ENCODE results near the gene HDLBP. TPM values are rescaled to one million over a fixed set of nuclear protein-coding genes. Genes with fewer than 3 reads are reported as not detected.

Gene HDLBP
- total and polyA plus RNA-seq, 10 of the 15 experiments (the other 5 are each of a cell fraction or from before 2014, with no cell fraction given), result 19.5 to 383 (median 249) TPM

DNA sequence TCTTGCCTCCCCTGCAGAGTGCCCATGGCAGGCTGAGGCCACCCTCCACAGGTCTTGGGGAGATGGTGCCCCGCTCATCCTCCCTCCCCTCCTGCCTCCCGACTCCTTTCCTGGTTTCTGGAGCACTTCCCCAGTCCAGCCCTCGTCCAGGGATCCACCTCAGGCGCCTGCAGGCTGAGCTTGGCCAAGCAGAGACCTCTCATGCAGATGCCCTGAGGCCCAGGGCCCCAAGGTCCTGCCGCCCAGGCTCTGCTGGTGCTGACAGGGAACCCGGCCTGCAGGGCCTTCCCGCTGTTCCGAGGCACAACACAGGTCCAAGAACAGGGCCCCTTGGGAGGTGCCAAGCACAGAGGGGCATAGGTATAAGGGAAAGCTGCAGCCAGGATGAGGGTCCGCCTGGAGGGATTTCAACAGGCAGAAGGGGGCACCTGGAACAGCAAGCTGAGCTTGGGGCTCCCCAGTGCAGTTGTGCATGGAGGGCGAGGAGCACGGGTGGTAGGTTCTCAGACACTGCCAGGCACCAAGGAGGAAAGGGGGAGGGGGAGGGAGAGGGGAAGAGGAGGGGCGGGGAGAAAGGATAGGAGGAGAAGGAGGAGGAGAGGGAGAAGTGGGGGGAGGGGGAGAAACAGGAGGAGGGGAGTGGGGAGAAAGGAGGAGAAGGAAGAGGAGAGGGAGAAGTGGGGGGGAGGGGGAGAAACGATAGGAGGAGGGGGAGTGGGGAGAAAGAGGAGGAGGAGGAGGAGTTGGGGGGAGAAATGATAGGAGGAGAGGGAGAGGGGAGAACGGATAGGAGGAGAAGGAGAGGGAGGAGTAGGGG, 128.2 kb downstream of the HDLBP start:
- Histone ChIP-seq H3K4me3 (no peak overlapping the region), H3K27ac (ENCODE audit: control insufficient read depth, insufficient read depth) (no peak overlapping the region), H3K27me3 (replicated peaks in 1 of 2; ENCODE audit: control insufficient read depth in 2 of 2, insufficient read depth in 2 of 2, low read length in 1 of 2) (no peaks in the 10 kb centered on the region), H3K9me3 (replicated peaks; ENCODE audit: control insufficient read depth, insufficient read depth, low read length) (no peaks in the 10 kb centered on the region), H3K36me3 (ENCODE audit: control insufficient read depth in 2 of 2, insufficient read depth in 2 of 2, low read length in 1 of 2) (no peaks in the 10 kb centered on the region; a peak in 1 of 4 replicates), H3K4me2 (ENCODE audit: control insufficient read depth, insufficient read depth) (no peak overlapping the region), H3K9ac (ENCODE audit: control insufficient read depth, insufficient read depth, low read length) (no peak overlapping the region), H4K20me1 (ENCODE audit: control insufficient read depth, insufficient read depth) (no peaks in the 10 kb centered on the region), H2AFZ (ENCODE audit: control insufficient read depth, low read depth, low read length) (no peak overlapping the region), H3K79me2 (ENCODE audit: control insufficient read depth, insufficient read depth, low read length) (no peaks in the 10 kb centered on the region), H3K4me1 (ENCODE audit: control insufficient read depth, insufficient read depth, low read length) (no peaks in the 10 kb centered on the region)
- POLR2A ChIA-PET, result no interaction called here
- SMC1A ChIA-PET (ENCODE audit: uncharacterized antibody, unreplicated experiment), result no interaction called here
- intact Hi-C loops (cut with micrococcal nuclease; ENCODE audit: unreplicated experiment) (no loop called here), in situ Hi-C loops (cut with MboI) (no loop called here)
- 17% methylated on average over 11 of the region's 14 CpGs for WGBS (ENCODE audit: insufficient coverage, insufficient replicate concordance, low lambda C conversion rate, missing lambda C conversion rate)
- BruUV-seq (replicated peaks), result no TSS peak
- FAIRE-seq (no peak), ATAC-seq (no peak), DNase-seq (ENCODE audit: low read depth, low spot score) (no peak)
- CTCF ChIA-PET, result no interaction called here
- RAD21 ChIA-PET (ENCODE audit: unreplicated experiment), result no interaction called here
- no peak for TF ChIP-seq HDAC6 (IDR thresholded peaks at IDR 0.05; ENCODE audit: unreplicated experiment)
- TF ChIP-seq BACH1 (IDR thresholded peaks at IDR 0.05; ENCODE audit: borderline replicate concordance), result no peak
- TF ChIP-seq, protein P1, sequence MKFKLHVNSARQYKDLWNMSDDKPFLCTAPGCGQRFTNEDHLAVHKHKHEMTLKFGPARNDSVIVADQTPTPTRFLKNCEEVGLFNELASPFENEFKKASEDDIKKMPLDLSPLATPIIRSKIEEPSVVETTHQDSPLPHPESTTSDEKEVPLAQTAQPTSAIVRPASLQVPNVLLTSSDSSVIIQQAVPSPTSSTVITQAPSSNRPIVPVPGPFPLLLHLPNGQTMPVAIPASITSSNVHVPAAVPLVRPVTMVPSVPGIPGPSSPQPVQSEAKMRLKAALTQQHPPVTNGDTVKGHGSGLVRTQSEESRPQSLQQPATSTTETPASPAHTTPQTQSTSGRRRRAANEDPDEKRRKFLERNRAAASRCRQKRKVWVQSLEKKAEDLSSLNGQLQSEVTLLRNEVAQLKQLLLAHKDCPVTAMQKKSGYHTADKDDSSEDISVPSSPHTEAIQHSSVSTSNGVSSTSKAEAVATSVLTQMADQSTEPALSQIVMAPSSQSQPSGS (IDR thresholded peaks at IDR 0.05; ENCODE audit: low read length), result no peak
- TF ChIP-seq, protein P2, sequence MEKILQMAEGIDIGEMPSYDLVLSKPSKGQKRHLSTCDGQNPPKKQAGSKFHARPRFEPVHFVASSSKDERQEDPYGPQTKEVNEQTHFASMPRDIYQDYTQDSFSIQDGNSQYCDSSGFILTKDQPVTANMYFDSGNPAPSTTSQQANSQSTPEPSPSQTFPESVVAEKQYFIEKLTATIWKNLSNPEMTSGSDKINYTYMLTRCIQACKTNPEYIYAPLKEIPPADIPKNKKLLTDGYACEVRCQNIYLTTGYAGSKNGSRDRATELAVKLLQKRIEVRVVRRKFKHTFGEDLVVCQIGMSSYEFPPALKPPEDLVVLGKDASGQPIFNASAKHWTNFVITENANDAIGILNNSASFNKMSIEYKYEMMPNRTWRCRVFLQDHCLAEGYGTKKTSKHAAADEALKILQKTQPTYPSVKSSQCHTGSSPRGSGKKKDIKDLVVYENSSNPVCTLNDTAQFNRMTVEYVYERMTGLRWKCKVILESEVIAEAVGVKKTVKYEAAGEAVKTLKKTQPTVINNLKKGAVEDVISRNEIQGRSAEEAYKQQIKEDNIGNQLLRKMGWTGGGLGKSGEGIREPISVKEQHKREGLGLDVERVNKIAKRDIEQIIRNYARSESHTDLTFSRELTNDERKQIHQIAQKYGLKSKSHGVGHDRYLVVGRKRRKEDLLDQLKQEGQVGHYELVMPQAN (conservative IDR thresholded peaks at IDR 0.05), result no peak
- TF ChIP-seq TCF7 (IDR thresholded peaks at IDR 0.05; ENCODE audit: borderline replicate concordance), result no peak
- TF ChIP-seq, protein P3, sequence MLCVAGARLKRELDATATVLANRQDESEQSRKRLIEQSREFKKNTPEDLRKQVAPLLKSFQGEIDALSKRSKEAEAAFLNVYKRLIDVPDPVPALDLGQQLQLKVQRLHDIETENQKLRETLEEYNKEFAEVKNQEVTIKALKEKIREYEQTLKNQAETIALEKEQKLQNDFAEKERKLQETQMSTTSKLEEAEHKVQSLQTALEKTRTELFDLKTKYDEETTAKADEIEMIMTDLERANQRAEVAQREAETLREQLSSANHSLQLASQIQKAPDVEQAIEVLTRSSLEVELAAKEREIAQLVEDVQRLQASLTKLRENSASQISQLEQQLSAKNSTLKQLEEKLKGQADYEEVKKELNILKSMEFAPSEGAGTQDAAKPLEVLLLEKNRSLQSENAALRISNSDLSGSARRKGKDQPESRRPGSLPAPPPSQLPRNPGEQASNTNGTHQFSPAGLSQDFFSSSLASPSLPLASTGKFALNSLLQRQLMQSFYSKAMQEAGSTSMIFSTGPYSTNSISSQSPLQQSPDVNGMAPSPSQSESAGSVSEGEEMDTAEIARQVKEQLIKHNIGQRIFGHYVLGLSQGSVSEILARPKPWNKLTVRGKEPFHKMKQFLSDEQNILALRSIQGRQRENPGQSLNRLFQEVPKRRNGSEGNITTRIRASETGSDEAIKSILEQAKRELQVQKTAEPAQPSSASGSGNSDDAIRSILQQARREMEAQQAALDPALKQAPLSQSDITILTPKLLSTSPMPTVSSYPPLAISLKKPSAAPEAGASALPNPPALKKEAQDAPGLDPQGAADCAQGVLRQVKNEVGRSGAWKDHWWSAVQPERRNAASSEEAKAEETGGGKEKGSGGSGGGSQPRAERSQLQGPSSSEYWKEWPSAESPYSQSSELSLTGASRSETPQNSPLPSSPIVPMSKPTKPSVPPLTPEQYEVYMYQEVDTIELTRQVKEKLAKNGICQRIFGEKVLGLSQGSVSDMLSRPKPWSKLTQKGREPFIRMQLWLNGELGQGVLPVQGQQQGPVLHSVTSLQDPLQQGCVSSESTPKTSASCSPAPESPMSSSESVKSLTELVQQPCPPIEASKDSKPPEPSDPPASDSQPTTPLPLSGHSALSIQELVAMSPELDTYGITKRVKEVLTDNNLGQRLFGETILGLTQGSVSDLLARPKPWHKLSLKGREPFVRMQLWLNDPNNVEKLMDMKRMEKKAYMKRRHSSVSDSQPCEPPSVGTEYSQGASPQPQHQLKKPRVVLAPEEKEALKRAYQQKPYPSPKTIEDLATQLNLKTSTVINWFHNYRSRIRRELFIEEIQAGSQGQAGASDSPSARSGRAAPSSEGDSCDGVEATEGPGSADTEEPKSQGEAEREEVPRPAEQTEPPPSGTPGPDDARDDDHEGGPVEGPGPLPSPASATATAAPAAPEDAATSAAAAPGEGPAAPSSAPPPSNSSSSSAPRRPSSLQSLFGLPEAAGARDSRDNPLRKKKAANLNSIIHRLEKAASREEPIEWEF (IDR thresholded peaks at IDR 0.05; ENCODE audit: insufficient replicate concordance, low read depth, low read length), result no peak
- TF ChIP-seq, protein P4, sequence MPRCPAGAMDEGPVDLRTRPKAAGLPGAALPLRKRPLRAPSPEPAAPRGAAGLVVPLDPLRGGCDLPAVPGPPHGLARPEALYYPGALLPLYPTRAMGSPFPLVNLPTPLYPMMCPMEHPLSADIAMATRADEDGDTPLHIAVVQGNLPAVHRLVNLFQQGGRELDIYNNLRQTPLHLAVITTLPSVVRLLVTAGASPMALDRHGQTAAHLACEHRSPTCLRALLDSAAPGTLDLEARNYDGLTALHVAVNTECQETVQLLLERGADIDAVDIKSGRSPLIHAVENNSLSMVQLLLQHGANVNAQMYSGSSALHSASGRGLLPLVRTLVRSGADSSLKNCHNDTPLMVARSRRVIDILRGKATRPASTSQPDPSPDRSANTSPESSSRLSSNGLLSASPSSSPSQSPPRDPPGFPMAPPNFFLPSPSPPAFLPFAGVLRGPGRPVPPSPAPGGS (IDR thresholded peaks at IDR 0.05; ENCODE audit: borderline replicate concordance, insufficient read depth, low read depth, low read length, poor library complexity, severe bottlenecking), result no peak
- TF ChIP-seq BMI1 (IDR thresholded peaks at IDR 0.05; ENCODE audit: borderline replicate concordance), result no peak
- TF ChIP-seq NBN (IDR thresholded peaks at IDR 0.05), result no peak
- TF ChIP-seq IKZF2 (IDR thresholded peaks at IDR 0.05), result no peak
- TF ChIP-seq POLR2A (IDR thresholded peaks at IDR 0.05; ENCODE audit: low read depth, low read length), result no peak
- TF ChIP-seq SREBF2 (IDR thresholded peaks at IDR 0.05; ENCODE audit: low read length), result no peak

All from GM12878 (cell line).